GM21447 (cell line): ENCODE measurements around the gene RBM26.
"Not testable (repeated sequence)": the region's sequence is repeated elsewhere in the genome, so short reads cannot be mapped to it uniquely, and the experiment has no call there.

ENCODE experiments used
- ATAC-seq: cut with Tn5 transposase; IDR thresholded peaks from one replicate; pipeline ENCODE4 v1.9.1; 2021; ENCODE audit not compliant: unreplicated experiment

RBM26 gene

GRCh38 chr13:79389026-79389425, 17.0 kb downstream of the RBM26 start:
- no peak for ATAC-seq

DNA sequence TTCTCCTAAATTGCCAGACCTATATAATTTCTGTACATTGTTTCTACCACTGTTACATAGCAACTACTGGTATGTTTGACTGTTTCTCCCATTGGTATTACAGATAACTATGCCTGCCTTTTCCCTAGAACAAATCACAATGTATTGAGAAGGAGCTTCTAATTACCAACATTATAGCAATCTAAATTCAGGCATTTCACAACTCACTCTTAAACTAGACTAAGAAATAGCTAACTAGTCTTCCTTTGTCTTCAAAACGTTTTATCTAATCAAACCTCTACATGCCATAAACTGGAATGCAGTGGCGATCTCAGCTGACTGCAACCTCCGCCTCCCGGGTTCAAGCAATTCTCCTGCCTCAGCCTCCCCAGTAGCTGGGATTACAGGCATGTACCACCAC, 18.2 kb downstream of the RBM26 start:
- ATAC-seq: no peak

DNA sequence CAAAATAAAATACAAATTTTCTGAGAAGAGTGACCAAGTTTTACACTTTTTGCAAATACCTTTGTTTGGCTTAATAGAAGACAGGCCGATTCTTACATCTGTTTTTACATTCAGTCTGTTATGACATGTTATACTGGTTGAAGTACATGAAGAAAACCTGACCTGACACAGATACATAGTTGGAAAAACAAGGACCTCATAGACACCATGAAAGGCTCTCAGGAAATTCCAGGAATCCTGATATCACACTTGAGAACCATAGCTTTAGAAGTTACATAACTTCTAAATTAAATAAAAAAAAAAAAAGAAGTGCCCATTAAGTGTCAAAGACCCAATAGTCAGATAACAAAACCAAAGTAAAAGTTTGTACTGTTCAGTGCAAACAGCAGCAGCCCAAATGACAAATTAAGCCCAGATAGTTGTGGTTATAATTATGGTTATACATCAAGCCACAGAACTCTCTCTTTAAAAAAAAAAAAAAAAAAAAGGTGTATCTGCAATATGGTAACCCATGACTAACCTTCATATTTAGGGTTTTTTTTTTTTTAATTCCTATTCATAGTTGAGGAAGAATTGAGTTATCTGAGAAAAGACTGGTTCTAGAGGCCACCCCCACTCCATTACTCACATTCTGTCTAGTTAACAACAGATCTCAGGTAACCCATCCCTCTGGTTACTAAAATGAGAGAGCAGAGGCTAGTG, 19.8 kb downstream of the RBM26 start:
- ATAC-seq: peak; percentile 6

- peak; percentile 93 for ATAC-seq
Observed at GRCh38 chr13:79385694-79386093, 20.4 kb downstream of the RBM26 start.

GRCh38 chr13:79384022-79384610, 21.9 kb downstream of the RBM26 start:
- ATAC-seq: no peak

DNA sequence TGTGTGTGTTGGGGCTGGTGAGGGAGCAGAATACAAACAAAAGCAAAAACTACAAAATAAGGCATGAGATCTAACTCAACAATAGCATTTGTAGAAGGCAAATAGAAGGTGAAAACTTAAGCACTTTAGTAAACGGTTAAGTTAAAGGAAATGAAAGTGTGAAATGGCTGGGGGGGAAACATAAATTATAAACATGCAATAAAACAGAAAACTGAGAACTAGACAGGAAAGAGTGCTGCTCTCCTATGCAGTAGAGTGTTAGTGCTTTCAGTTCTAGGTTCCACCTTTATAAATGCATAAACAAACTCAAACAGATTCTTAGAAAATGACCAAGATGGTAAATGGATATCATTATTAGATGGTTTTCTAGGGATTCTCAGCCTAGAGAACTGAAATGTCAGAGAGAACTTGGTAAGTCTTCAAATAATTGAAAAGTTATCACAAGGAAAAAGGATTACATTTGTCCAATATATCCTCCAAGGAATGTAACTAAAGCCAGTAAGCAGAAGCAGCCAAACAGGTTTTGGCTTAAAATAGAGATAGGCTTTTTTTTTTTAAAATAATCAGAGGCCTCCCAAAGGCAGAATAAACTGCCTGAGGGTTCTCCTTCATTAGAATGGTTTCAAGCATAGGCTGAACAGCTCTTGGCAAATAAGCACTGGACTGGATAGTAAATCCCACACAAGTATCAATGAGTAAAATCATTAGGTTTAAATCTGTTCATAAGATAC, 23.3 kb downstream of the RBM26 start:
- ATAC-seq: peak; percentile 52

DNA sequence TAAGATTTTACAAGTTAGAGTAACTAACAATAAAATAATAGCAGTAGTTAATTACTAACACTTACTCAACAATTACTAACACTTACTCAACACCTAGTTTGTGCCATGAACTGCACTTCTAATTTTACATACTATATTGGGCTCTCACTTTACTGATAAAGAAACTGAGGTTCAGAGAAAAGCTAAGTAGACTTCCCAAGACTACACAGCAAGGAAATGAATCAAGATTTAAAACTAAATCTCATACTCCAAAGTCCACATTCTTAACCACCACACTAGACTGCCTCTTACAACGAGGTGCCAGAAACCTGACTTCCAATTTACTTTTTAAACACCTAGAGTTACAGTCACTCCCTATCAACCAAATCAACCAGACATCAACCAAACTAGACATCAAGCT, 25.1 kb downstream of the RBM26 start:
- no peak for ATAC-seq

DNA sequence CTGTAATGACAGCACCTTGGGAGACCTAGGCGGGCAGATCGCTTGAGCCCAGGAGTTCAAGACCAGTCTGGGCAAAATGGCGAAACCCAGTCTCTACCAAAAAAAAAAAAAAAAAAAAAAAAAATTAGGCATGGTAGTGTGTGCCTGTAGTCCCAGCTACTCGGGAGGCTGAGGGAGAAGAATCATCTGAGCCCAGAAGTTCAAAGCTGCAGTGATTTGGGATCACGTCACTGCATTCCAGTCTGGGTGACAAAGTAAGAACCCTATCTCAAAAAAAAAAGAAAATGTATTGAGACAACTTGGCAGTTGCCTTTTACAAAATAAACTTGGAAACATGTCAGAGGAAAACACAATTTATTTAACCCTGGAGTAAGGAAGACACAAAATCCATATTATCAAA, 26.8 kb downstream of the RBM26 start:
- ATAC-seq: no peak

DNA sequence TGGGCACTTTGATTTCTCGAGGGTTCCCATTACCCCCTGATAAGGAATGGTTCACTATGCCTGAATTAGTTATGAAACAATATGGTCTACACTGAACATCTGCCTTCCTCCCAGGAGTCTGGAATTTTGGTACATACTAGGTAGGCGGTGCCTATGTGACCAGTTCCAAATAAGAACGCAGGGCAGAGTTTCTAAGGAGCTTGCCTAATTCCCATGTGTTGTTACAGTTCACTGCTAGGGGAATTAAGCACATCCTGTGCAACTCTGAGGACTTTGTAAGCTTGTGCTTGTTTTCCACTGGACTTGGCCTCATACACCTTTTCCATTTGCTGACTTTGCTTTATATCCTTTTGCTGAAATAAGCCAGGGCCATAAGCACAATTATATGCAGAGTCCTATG, 29.2 kb downstream of the RBM26 start:
- no peak for ATAC-seq

DNA sequence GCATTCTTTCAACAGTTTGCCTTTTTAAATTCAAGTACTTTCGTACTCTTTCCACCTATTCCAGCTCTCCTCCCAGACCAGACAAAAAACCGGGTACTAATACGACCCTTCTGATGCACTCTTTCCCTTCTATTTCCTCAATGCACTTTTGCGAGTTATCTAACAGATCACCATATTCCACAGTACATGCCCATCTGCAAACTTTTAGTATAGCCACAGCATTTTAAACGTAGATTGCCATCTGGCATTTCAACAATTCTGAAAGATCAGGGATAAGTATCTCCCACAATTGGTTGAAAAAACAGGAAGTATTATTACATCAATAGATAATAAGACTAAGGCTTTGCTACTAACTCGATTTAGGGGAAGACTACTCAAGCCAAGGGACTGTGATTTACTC, 31.5 kb downstream of the RBM26 start:
- no peak for ATAC-seq

DNA sequence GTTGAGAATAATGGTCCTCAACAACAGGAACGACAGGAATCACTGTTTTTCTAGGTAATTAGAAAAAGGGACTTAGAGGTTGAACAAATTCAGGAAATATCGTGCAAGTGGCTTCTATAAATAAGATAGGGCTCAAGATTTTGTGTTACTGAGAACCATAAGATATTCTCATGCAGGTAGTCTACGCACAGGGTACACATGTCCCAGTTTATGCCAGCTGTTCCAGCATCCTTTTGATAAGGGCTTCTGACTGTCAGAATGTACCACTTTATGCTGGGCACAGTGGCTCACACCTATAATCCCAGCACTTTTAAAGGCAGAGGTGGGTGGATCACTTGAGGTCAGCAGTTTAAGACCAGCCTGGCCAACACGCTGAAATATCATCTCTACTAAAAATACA, 32.1 kb downstream of the RBM26 start:
- no peak for ATAC-seq

DNA sequence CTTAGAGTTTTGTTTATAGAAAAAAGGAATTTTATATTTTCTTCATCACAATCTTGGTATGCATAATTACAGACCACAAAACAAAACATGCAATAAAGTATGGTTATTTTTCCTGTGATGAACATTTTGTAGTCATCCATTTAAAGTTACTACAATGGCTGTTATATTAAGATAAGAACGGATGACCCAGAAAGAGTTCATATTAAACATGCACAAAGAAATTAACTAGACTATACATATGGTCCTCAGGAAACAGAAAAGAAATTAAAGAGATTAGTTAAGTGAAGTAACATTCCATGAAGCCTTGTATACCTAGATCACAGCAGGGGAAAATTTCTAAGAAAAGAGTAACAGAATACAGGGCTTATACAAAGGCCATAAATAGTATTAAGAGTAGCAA, 36.8 kb downstream of the RBM26 start:
- no peak for ATAC-seq

DNA sequence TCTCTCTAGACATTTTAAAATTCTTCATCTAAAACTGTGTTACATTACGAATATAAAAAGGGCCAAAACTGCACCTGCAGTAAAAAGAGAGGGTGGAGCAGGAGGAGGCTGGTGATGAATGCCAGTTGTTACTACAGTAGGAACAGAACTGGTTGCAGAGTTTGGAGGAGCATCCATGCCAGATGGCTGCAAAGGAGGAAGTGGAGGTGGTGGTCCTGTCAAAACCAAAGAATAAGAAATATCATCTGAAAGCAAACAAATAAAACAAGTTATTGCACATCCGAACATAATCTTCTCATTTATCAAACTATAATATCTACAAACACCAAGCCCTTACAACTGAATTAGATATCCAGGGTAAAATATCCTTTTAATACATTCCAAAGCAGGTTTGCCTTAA, 40.1 kb downstream of the RBM26 start:
- no peak for ATAC-seq

DNA sequence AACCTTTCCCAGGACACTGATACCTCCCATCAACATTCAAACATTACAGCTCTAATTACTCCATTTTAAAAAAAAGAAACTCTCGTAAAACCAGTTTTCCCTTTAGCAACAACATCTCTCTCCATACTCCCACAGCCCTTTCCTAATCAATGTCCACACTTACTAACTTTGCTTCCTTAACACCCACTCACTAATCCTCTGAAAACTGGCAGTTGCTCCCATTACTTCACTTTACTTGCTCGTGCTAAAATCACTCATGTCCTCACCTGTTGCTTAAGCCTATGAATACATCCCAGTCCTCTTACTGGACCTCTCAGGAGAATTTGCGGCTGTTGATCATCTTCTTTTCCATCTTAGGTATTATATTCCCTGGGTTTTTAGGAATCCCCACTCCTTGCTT, 44.8 kb downstream of the RBM26 start:
- no peak for ATAC-seq

DNA sequence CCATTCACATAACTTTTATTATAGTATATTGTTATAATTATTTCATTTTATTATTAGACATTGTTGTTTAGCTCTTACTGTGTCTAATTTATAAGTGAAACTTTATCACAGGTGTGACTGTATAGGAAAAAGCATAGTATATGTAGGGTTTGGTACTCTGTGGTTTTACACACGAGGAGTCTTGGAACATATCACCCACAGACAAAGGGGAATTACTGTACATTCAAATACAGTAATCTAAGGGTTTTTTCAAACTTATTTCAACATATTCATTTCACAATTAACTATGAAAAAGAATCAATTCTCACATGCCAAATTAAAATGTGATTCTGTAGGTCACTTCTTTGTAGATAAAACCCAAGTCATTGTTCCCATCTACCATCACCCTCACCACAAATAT, 46.0 kb downstream of the RBM26 start:
- no peak for ATAC-seq

DNA sequence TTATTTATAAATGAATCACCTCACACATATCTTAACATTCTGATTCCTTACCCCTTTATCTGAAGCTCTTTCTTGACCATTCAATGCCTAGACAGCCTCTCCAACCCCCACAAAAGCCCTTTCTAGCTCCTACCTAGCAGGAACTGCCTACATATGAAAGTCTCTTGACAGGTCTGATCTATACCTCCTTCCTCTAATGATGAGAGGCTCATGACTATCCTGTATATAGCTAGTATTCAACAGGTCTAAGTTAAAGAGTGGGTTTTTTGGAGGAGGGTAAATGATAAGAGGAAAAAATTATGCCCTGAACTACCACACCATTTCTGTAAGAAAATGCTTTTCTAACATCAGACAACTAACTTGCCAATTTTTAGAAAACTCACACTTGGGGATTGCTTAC, 47.0 kb downstream of the RBM26 start:
- no peak for ATAC-seq

- ATAC-seq: no peak
Observed at GRCh38 chr13:79354285-79354684, 51.8 kb downstream of the RBM26 start.

DNA sequence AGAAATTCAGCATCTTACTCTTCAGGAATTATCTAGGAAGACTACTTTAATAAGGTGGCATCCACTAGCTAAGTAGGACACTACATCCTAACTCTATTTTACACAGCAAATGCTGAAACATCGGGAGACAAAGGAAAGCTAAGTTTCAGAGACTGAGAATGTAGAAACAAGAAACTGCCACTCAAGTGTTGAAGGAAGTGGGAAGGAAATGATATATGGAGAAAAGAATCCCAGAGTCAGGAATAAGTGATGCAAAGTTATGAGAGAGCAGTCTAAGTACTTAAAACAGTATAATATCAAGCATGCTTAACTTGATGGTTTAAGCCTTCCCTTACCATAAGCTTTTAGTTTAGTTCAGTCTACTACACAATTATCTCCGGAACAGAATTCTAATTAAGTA, 52.4 kb downstream of the RBM26 start:
- ATAC-seq: no peak

DNA sequence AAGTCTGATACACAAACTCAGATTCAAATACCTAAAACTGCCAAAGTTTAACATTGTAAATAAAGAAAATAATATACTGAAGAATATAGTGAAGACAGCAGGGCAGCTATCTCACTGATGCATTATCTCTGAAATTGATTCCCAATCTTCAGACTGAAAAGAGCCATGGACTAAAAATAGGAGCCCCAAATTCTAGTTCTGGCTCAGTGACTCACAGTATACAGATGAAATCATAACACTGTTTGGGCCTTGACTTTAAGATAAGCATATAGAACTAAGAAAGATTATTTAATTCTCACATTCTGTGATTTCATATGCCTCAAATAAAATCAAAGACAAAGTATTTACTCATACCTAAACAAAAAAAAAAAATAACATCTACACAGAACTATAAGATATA, 53.9 kb downstream of the RBM26 start:
- no peak for ATAC-seq

- ATAC-seq: not testable (repeated sequence)
Observed at GRCh38 chr13:79349608-79350007, 56.4 kb downstream of the RBM26 start.

DNA sequence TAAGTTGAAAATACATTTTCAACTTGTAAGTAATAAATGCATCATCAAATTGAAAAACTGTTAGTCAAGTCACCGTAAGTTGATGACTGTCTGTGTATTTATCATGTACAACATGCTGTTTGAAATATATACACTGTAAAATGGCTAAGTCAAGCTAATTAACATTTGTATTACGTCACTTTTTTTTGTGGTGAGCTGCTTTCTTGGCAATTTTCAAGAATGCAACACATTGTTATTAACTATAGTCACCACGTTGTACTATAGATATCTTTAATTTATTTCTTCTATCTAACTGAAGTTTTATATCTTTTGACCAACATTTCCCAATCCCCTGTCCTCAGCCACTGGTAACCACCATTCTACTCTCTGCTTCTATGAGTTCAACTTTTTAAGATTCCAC, 57.0 kb downstream of the RBM26 start:
- ATAC-seq: no peak

DNA sequence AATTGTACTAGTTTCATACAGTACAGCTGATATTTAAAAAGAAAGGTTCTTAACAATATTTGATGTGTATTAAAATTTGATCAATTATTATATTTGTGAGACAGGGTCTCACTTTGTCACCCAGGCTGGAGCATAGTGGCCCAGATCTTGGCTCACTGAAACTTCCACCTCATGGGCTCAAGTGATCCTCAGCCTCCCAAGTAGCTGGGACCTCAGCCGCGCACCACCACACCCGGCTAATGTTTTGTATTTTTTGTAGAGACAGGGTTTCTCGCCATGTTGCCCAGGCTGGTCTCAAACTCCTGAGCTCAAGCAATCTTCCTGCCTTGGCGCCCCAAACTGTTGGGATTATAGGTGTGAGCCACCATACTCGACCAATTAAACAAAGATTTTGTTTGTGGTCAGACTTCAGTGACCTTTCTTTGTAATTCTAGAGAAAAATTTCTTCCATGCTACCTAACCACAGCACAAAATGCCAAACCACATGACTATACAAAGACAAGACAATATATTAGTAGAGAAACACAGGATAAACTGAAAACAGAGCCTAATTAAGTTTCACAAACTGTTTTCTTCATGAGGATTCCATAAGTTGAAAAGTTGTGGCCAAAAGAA, 59.6 kb downstream of the RBM26 start:
- ATAC-seq: no peak
